AG04450 (cell line): Measurements from ENCODE around the gene XYLT1. TPM values are rescaled to one million over a fixed set of nuclear protein-coding genes. Genes with fewer than 3 reads are reported as not detected.

Source experiments
- CTCF ChIA-PET: fragments of 300-600, 350-600 bp; formaldehyde crosslinking; extraction: SDS; loops from one replicate; lab custom pipeline; 2022; ENCODE audit warnings: antibody characterized with exemption, inconsistent platforms; lab: Charles Lee
- POLR2A ChIA-PET: fragments of 350-600 bp; formaldehyde crosslinking; extraction: SDS; loops from one replicate; lab custom pipeline; 2021; ENCODE audit warnings: antibody characterized with exemption, inconsistent platforms; lab: Yijun Ruan, JAX
- DNase-seq: peaks from one replicate; pipeline ENCODE4 v3.0.0-alpha.2; 2011; ENCODE audit warnings: low read depth, low spot score
- H3K27ac ChIP-seq: one replicate; pipeline ENCODE4 v1.5.1; 2012; ENCODE audit warnings: low read depth, low read length, control low read depth
- H3K27me3 ChIP-seq: one replicate; pipeline ENCODE4 v1.6.0; 2012; ENCODE audit warnings: low read length; ENCODE audit not compliant: control insufficient read depth, insufficient read depth
- H3K4me3 ChIP-seq: 2 replicates; pipeline ENCODE4 v1.5.1; 2011; ENCODE audit warnings: mild to moderate bottlenecking, low read depth, low read length, control low read depth
- H3K9me3 ChIP-seq: 2 replicates; pipeline ENCODE4 v1.5.1; 2012; ENCODE audit warnings: low read length; ENCODE audit not compliant: control insufficient read depth, insufficient read depth
- polyA plus RNA-seq: library from polyadenylated mRNA; depleted of rRNA; stranded (reverse); fragments of >200 nt; gene quantifications from 2 replicates; pipeline ENCODE4 v1.2.3, GENCODE V29; 2011
- TF ChIP-seq, protein P1 (sequence below): IDR thresholded peaks from 2 replicates; pipeline ENCODE4 v1.5.1; 2011; ENCODE audit warnings: low read depth, low read length, control low read depth, inconsistent platforms

XYLT1 gene
- polyA plus RNA-seq, 1 experiment, result 6.7 TPM

DNA sequence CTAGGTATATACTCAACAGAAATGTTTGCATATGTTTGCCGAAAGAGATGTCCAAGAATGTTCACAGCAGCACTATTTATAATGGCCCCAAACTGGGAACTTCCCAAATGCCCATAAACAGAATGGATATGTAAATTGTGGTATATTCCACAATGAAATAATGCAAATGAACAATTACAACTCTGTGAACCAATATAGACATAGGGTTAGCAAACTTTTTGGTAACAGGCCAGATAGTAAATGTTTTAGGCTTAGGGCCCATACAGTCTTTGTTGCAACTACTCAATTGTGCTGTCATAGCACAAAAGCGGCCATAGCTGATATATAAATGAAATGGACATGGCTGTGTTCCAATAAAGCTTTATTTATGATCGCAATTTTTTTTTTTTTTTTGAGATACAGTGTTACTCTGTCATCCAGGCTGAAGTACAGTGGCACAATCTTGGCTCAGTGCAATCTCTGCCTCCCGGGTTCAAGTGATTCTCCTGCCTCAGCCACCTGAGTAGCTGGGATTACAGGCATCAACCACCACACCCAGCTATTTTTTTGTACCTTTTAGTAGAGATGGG lies 16.5 kb downstream of the XYLT1 start:
- Histone ChIP-seq H3K27me3 (no peaks in the 10 kb centered on the region), H3K4me3 (no peak overlapping the region), H3K27ac (no peak overlapping the region), H3K9me3 (no peaks in the 10 kb centered on the region)
- no peak for DNase-seq
- ChIA-PET POLR2A (no interaction called here), CTCF (interaction anchor here (1.0 to 1.8 kb wide), 2 partner anchors 13 to 593 kb away, joined by 3 to 4 read pairs; no protein-coding TSS in a partner anchor)
- TF ChIP-seq, protein P1, sequence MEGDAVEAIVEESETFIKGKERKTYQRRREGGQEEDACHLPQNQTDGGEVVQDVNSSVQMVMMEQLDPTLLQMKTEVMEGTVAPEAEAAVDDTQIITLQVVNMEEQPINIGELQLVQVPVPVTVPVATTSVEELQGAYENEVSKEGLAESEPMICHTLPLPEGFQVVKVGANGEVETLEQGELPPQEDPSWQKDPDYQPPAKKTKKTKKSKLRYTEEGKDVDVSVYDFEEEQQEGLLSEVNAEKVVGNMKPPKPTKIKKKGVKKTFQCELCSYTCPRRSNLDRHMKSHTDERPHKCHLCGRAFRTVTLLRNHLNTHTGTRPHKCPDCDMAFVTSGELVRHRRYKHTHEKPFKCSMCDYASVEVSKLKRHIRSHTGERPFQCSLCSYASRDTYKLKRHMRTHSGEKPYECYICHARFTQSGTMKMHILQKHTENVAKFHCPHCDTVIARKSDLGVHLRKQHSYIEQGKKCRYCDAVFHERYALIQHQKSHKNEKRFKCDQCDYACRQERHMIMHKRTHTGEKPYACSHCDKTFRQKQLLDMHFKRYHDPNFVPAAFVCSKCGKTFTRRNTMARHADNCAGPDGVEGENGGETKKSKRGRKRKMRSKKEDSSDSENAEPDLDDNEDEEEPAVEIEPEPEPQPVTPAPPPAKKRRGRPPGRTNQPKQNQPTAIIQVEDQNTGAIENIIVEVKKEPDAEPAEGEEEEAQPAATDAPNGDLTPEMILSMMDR, result no peak

DNA sequence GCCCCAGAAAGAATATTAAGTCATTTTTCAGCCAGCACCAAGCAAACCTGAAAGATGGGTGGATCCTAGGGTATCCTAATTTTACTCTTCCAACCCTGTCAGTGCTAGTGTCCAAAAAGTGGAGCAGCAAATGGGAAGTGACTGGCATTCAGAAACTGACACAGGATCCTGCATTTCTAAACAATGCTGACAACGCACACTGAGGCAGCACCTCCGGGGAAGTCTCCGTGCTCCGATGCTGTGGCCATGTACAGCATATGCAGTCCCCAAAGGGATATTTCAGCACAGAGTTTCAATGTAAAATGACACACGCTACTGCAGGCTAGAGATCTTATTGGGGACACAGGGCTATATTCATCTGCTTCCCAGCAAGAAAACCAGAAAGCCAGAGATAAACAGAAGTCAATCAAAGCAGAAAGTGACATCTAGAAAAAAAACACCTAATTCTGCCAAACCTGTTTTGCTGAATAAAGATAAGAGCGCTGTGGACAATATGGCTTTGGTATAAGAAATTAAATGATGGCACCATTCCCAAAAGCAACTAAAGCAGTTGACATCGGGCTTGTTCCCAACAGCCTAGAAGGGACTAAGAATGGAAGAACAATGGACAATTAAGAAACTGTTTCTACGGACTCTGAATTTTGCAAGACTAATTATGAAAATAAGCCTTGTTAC lies 17.3 kb downstream of the XYLT1 start:
- H3K27ac ChIP-seq, result no peak overlapping the region
- CTCF ChIA-PET, result interaction anchor here (1.0 to 1.8 kb wide), 2 partner anchors 13 to 592 kb away, joined by 4 read pairs; no protein-coding TSS in a partner anchor
- H3K9me3 ChIP-seq, result no peaks in the 10 kb centered on the region
- H3K27me3 ChIP-seq, result no peaks in the 10 kb centered on the region
- DNase-seq, result no peak
- no peak overlapping the region for H3K4me3 ChIP-seq
- TF ChIP-seq, protein P1, result no peak
- POLR2A ChIA-PET, result no interaction called here

DNA sequence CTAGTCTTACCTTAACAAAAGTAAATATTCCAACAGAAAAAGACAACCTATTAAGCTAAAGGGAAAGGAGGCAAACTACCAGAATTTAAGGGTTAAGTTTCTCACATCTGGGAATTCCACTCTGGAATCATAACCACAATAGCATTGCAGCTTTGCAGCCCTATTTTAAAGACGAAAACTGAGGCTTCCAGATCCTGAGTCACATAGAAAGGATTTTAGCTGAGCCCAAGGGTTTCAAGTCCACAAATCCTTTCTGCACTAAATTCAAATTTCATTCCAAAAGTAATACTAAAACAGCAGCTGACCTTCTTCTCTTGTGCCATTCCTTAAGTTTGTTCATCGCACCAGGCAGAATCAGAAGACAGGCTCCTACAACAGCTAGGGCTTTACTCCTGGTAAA lies 17.8 kb downstream of the XYLT1 start:
- DNase-seq, result no peak
- ChIA-PET POLR2A (no interaction called here), CTCF (interaction anchor here (1.0 kb wide), 1 partner anchor 14 kb away, joined by 4 read pairs; no protein-coding TSS in a partner anchor)
- Histone ChIP-seq H3K4me3 (no peak overlapping the region), H3K9me3 (no peaks in the 10 kb centered on the region), H3K27me3 (no peaks in the 10 kb centered on the region), H3K27ac (no peak overlapping the region)
- TF ChIP-seq, protein P1, result no peak

DNA sequence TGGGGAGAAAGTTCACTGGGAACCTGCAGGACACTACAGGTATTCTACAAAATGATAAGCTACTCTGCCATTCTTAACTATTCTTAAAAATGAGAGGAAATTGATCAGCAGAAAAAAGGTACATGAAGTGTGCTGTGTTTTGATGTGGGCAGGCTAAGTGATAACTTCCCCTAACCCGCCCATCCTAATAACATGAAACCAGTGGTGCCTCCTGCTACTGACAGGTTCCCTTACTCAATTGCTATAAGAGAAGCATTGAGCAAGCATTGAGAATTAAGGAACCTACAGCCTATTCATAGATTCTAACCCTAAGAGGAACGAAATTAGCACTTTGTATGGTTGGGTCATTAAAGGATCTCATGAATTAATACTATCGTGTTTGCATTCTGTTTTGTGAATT lies 18.9 kb downstream of the XYLT1 start:
- no peak overlapping the region for H3K4me3 ChIP-seq
- POLR2A ChIA-PET, result no interaction called here
- no peaks in the 10 kb centered on the region for H3K27me3 ChIP-seq
- TF ChIP-seq, protein P1, result no peak
- CTCF ChIA-PET, result interaction anchor here (1.0 kb wide), 1 partner anchor 128 kb away, joined by 3 read pairs; no protein-coding TSS in a partner anchor
- DNase-seq, result no peak
- no peak overlapping the region for H3K27ac ChIP-seq
- no peaks in the 10 kb centered on the region for H3K9me3 ChIP-seq

DNA sequence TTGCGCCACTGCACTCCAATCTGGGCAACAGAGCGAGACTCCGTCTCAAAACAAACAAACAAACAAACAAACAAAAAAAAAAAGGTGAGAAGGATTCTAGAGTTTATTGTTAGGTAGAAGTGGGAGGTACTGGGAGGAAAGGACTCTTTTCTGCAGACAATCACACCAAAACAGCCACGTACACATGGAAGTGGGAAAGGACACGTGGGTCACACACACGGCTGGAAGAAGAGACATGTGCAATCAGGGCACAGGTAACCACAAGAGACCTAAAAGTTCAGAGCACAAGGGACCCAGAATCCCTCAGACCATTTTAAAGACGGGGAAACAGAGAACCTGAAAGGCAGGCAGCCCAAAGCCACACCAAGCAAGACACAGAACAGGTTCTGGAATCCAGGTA lies 20.5 kb downstream of the XYLT1 start:
- Histone ChIP-seq H3K27ac (no peak overlapping the region), H3K9me3 (no peaks in the 10 kb centered on the region), H3K27me3 (no peaks in the 10 kb centered on the region), H3K4me3 (no peak overlapping the region)
- DNase-seq, result no peak
- ChIA-PET POLR2A (no interaction called here), CTCF (interaction anchor here (1.2 kb wide), 1 partner anchor 129 kb away, joined by 3 read pairs; no protein-coding TSS in a partner anchor)
- TF ChIP-seq, protein P1, result no peak
